Mammary epithelial cell (primary cell): ENCODE results near the gene NFKBIL1.

Experiments
- CTCF ChIP-seq, 2 donors: IDR thresholded peaks in 1 of 2; conservative IDR thresholded peaks in 1 of 2; 2 replicates each; pipeline ENCODE4 v1.5.1; 2011 to 2012; ENCODE audit warnings: inconsistent platforms in 2 of 2, low read length in 2 of 2, mild to moderate bottlenecking in 2 of 2, control low read depth in 1 of 2, low read depth in 1 of 2; ENCODE audit not compliant: insufficient read depth in 1 of 2; ENCODE audit errors: extremely low read depth in 1 of 2
- EZH2 ChIP-seq: IDR thresholded peaks from 2 replicates; pipeline ENCODE4 v1.6.1; 2012; ENCODE audit warnings: low read length, inconsistent platforms, borderline replicate concordance

GRCh38 chr6:31498748-31499147 is 48.7 kb upstream of the NFKBIL1 start:
- TF ChIP-seq CTCF (conservative IDR thresholded peaks at IDR 0.05 in 1 of 2, IDR thresholded peaks at IDR 0.05 in 1 of 2; ENCODE audit: extremely low read depth in 1 of 2, insufficient read depth in 1 of 2, low read depth in 1 of 2, low read length in 2 of 2): no peak
- TF ChIP-seq EZH2: no peak
